ENCODE data around the gene LNX1.

LNX1 gene

DNA sequence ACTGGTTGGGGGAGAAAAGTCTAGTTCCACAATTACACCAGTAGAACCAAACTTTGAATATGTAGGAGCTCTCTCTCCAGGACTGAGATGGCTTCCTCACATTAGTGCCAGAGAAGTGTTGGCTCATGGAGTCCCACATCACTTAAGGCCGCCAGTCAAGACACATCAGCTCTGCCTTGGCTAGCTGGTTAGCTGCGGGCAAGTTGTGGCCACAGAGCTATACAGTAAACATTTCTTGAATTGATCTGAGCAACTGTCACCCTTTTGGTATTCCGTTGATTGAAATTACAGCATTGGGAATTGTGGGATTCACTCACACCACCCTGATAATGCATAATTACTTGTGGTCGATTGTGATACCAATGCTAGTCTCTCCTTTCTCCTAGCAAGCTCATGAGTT is 76.2 kb downstream of the LNX1 start:
- TF ChIP-seq, protein P1, sequence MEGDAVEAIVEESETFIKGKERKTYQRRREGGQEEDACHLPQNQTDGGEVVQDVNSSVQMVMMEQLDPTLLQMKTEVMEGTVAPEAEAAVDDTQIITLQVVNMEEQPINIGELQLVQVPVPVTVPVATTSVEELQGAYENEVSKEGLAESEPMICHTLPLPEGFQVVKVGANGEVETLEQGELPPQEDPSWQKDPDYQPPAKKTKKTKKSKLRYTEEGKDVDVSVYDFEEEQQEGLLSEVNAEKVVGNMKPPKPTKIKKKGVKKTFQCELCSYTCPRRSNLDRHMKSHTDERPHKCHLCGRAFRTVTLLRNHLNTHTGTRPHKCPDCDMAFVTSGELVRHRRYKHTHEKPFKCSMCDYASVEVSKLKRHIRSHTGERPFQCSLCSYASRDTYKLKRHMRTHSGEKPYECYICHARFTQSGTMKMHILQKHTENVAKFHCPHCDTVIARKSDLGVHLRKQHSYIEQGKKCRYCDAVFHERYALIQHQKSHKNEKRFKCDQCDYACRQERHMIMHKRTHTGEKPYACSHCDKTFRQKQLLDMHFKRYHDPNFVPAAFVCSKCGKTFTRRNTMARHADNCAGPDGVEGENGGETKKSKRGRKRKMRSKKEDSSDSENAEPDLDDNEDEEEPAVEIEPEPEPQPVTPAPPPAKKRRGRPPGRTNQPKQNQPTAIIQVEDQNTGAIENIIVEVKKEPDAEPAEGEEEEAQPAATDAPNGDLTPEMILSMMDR (IDR thresholded peaks at IDR 0.05) = no peak
- TF ChIP-seq ZFX (IDR thresholded peaks at IDR 0.05; ENCODE audit: borderline replicate concordance) = no peak
- no peak overlapping the region for H3K27ac ChIP-seq

DNA sequence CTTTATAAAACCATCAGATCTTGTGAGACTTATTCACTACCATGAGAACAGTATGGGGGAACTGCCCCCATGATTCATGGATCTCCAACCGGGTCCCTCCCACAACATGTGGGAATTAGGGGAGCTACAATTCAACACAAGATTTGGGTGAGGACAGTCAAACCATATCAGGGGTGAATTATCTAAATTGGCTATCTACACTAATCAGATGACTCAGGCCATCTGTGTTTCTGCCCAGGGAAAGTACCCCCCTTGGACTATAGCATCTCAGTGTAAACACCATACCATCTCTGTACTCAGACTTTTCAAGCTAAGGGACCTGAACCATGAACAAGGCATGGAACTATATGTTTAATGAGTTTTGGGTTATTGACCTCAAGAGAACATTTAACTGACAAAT is 76.8 kb downstream of the LNX1 start:
- no peak overlapping the region for H3K27ac ChIP-seq
- no peak for TF ChIP-seq ZFX (IDR thresholded peaks at IDR 0.05; ENCODE audit: borderline replicate concordance)
- TF ChIP-seq, protein P1 (IDR thresholded peaks at IDR 0.05) = no peak

DNA sequence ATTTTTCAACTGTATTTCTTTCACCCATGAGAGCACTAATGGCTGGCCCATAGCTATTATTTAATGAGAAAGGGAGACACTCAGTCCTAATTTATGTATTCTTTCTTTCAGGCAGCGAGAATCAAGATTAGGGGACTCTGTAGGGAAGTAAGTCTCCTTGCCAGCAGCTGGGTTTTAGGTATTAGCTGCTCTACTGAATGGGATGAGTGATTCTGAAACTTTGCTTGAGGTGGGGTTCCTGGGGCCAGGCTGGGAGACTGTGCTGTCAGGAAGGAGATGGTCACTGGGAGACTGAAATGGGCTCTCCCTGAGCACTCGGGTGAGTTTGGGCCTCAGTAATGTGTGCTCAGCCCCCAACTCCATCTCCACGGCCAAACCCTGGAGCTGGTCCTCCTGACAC is 78.7 kb downstream of the LNX1 start:
- no peak overlapping the region for H3K27ac ChIP-seq
- TF ChIP-seq, protein P1 (IDR thresholded peaks at IDR 0.05) = no peak
- TF ChIP-seq ZFX (IDR thresholded peaks at IDR 0.05; ENCODE audit: borderline replicate concordance) = no peak

DNA sequence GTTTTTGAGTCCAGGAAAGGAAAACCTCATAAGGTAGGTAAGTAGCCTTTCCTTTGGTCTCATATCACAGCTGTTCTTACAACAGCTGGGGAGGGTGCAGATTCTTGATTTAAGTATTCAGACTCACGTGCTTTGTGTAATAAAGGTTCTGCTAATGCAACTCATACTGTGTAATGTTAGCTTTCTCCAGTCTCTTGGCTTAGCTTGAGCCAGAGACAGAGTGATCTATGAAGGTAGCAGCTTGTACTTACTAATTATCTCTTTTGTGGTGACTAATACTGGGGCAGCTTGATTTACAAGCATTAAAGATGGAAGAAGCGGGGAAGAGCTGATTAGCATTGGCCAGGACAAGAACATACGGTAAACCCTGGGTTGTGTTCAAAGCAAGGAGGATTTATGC is 80.3 kb downstream of the LNX1 start:
- H3K27ac ChIP-seq = no peak overlapping the region
- TF ChIP-seq, protein P1 (IDR thresholded peaks at IDR 0.05) = no peak
- TF ChIP-seq ZFX (IDR thresholded peaks at IDR 0.05; ENCODE audit: borderline replicate concordance) = no peak

DNA sequence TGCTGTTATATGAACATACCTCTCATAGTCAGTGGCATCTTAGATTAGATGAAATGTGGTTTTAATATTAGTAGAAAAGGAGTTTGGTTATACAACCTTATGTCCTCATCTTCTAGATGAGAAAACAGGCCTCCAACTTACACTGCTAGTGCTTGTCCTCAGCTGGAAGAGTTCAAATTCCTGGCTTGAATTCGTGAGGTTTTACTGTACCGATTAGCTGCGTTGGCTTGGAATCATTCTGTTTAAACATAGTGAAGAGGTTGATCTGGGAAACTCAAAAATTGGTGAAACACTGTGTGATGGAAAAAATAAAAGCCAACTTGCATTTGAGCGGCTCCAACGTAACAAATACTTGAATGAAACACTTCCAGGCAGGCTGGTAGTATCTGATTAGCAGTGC is 81.0 kb downstream of the LNX1 start:
- no peak for TF ChIP-seq ZFX (IDR thresholded peaks at IDR 0.05; ENCODE audit: borderline replicate concordance)
- TF ChIP-seq, protein P1 (IDR thresholded peaks at IDR 0.05) = no peak
- no peak overlapping the region for H3K27ac ChIP-seq

DNA sequence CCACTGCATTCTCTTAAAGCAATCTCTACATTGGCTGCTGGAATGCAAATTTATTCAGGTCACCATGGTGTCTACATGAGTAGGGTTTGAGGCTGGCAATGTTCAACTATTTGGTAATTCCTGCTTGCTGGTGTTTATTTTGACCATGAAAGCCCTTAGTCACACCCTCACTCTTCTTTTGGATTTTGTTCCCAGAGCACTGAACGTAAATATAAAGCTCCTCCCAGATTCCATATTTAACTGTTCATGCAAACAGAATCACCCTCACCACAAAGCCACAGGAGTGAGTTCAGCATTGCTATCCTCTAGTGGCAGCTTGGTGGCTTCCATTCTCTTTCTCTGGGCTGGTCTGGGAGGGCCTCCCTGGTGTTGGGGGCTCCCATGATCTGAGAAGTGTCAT is 82.8 kb downstream of the LNX1 start:
- TF ChIP-seq, protein P1 (IDR thresholded peaks at IDR 0.05) = no peak
- no peak for TF ChIP-seq ZFX (IDR thresholded peaks at IDR 0.05; ENCODE audit: borderline replicate concordance)
- H3K27ac ChIP-seq = no peak overlapping the region

DNA sequence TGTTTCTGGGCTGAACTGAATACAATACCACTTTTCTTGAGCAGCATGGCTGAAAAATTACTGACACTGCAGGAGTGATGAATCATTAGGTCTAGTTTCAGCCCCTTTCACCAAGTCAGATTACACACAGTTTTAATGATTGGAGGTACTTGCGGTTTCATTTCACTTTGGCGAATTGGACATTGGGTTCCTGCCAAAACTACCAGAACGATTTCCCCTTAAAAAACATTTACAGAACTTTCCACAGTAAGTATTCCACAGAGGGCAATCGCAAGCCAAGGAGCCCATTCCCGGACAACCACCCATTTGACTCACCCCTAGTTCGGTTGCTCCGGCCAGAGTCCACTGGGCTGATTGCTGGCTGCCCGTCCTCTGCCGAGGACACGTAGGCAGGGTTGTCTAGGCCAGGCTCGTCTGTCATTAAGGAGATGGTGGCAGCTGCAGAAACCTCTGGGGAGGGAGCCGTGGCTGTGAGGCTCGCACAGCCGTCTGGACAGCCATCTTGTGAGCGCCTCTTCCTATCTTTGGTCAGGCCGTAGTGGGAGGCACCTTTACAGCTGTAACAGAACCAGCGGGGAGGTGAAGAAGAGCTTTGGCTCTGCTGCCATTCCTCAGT is 83.5 kb downstream of the LNX1 start:
- no peak overlapping the region for H3K27ac ChIP-seq
- no peak for TF ChIP-seq ZFX (IDR thresholded peaks at IDR 0.05; ENCODE audit: borderline replicate concordance)
- TF ChIP-seq, protein P1 (IDR thresholded peaks at IDR 0.05) = no peak
